ENCODE measurements around the gene UCKL1. TPM values are rescaled to one million over a fixed set of nuclear protein-coding genes. Genes with fewer than 3 reads are reported as not detected.

Gene UCKL1
- total RNA-seq, 1 experiment from 2014 or later, result 47.4 TPM

GRCh38 chr20:63966944-63967322 lies 10.7 kb upstream of the UCKL1 start:
- Histone ChIP-seq H3K4me1 (ENCODE audit: control insufficient read depth, insufficient read depth, low read length) (peaks cover 5% of the 10 kb centered on the region), H3K27ac (ENCODE audit: low read length) (no peak overlapping the region), H3K36me3 (ENCODE audit: control insufficient read depth, insufficient read depth, low read length) (no peaks in the 10 kb centered on the region; the same call in 1 of the 2 replicates), H3K4me3 (ENCODE audit: low read depth in 2 of 2, low read length in 2 of 2) (no peak overlapping the region), H3K27me3 (ENCODE audit: control insufficient read depth, insufficient read depth, low read length) (no peaks in the 10 kb centered on the region), H3K9me3 (ENCODE audit: control insufficient read depth, insufficient read depth, low read depth, low read length) (no peaks in the 10 kb centered on the region)
- DNase-seq (ENCODE audit: low read depth, low spot score) (no peak), ATAC-seq (no peak)
- intact Hi-C loops (cut with micrococcal nuclease; ENCODE audit: unreplicated experiment), result no loop called here
- BruUV-seq (replicated peaks), result no TSS peak
- in situ Hi-C loops (cut with HindIII; ENCODE audit: low pct_unique_long_range_greater_than_20kb, low sequenced_read_pairs), result no loop called here
- TF ChIP-seq REST (IDR thresholded peaks at IDR 0.05; ENCODE audit: insufficient read depth in 1 of 2, low read depth in 2 of 2, low read length in 1 of 2) (no peak), SIN3A (IDR thresholded peaks at IDR 0.05; ENCODE audit: borderline replicate concordance, insufficient read depth, low read depth, low read length) (no peak)
- ChIA-PET CTCF (no interaction called here), POLR2A (no interaction called here)

- H3K9me3 ChIP-seq (ENCODE audit: control insufficient read depth, insufficient read depth, low read depth, low read length), result no peaks in the 10 kb centered on the region
- DNase-seq (ENCODE audit: low read depth, low spot score) (no peak), ATAC-seq (no peak)
- no peak overlapping the region for H3K4me3 ChIP-seq (ENCODE audit: low read depth in 2 of 2, low read length in 2 of 2)
- intact Hi-C loops (cut with micrococcal nuclease; ENCODE audit: unreplicated experiment) (no loop called here), in situ Hi-C loops (cut with HindIII; ENCODE audit: low pct_unique_long_range_greater_than_20kb, low sequenced_read_pairs) (no loop called here)
- BruUV-seq (replicated peaks), result TSS peak; percentile 71
- H3K27ac ChIP-seq (ENCODE audit: low read length), result no peak overlapping the region
- TF ChIP-seq TCF7L2 (IDR thresholded peaks at IDR 0.05; ENCODE audit: low read depth, low read length), result no peak
- no peak for TF ChIP-seq SIN3A (IDR thresholded peaks at IDR 0.05; ENCODE audit: borderline replicate concordance, insufficient read depth, low read depth, low read length)
- TF ChIP-seq POLR2AphosphoS5 (IDR thresholded peaks at IDR 0.05; ENCODE audit: low read depth, low read length), result no peak
- no peak for TF ChIP-seq CTCF (IDR thresholded peaks at IDR 0.05)
- no peak for TF ChIP-seq REST (IDR thresholded peaks at IDR 0.05; ENCODE audit: insufficient read depth in 1 of 2, low read depth in 2 of 2, low read length in 1 of 2)
- ChIA-PET CTCF (no interaction called here), POLR2A (no interaction called here)
- no peaks in the 10 kb centered on the region for H3K27me3 ChIP-seq (ENCODE audit: control insufficient read depth, insufficient read depth, low read length)
- peaks cover 5% of the 10 kb centered on the region for H3K4me1 ChIP-seq (ENCODE audit: control insufficient read depth, insufficient read depth, low read length)
- H3K36me3 ChIP-seq (ENCODE audit: control insufficient read depth, insufficient read depth, low read length), result no peaks in the 10 kb centered on the region; the same call in 1 of the 2 replicates
These were observed 10.1 kb upstream of the UCKL1 start for GRCh38 chr20:63966172-63966943.
